HG02938 (cell line): ENCODE data around the gene CADM2.
"Not testable (repeated sequence)": the region's sequence is repeated elsewhere in the genome, so short reads cannot be mapped to it uniquely, and the experiment has no call there.

Experiments
- ATAC-seq: cut with Tn5 transposase; IDR thresholded peaks from one replicate; pipeline ENCODE4 v1.9.1; 2021; ENCODE audit warnings: mild to moderate bottlenecking, moderate library complexity; ENCODE audit not compliant: unreplicated experiment

Gene CADM2

GRCh38 chr3:85877631-85878030, 918.8 kb downstream of the CADM2 start:
- ATAC-seq: no peak

- no peak for ATAC-seq
Observed at GRCh38 chr3:85881833-85882393, 923.1 kb downstream of the CADM2 start.

GRCh38 chr3:85890043-85890555, 931.3 kb downstream of the CADM2 start:
- no peak for ATAC-seq

GRCh38 chr3:85903434-85903833, 944.6 kb downstream of the CADM2 start:
- ATAC-seq: no peak

DNA sequence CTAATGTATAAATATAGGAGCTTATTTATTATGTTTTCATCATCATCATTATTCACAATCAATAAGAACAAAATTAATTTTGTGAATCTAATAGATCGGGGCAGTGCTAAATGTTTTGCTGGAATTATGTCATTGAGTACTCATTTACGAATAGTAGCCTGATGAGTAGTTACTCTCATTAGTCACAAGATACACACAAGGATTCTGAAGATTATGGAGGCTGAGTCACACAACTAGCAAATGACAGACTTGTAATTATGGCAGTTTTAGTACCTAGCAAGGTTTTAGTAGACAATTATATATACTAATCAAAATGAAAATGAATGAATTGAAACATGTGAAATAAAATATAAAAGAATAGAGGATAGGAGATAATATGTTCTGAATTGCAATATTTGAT, 954.2 kb downstream of the CADM2 start:
- no peak for ATAC-seq

GRCh38 chr3:85922374-85922773, 963.6 kb downstream of the CADM2 start:
- no peak for ATAC-seq

DNA sequence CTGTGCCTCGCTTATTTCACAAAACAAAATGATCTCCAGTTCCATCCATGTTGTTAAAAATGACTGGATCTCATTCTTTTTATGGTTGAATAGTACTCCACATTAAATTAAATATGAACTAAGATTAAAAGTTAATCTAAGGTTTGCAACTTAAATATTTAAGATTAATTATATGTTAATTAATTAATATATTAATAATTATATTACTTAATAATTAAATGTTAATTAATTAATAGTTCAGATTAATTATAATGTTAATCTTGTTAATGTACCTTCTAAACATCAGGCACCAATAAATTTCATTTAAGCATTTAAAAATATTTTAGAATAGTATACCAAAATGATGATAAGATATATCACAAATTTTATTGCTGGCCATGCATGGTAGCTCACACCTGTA, 971.9 kb downstream of the CADM2 start:
- no peak for ATAC-seq

- ATAC-seq: no peak
Observed at GRCh38 chr3:85933326-85933725, 974.5 kb downstream of the CADM2 start.

DNA sequence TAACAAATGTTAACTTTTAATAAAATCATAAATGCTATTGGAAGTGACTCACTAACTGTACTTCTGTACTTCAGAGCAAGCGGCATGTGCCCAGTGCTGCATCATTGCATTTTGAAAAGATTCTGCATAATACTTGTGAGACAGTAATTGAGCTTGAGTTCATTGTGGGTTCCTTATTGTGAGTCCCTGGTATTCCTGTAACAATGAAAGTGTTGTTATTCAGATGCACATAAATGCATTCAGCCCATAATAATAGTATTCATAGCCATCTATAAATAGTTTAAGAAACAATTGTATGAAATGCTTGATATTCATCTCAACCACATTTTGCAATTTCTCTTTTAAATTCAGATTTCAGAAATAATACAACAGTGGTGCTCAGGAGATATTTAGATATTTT, 976.4 kb downstream of the CADM2 start:
- ATAC-seq: no peak

DNA sequence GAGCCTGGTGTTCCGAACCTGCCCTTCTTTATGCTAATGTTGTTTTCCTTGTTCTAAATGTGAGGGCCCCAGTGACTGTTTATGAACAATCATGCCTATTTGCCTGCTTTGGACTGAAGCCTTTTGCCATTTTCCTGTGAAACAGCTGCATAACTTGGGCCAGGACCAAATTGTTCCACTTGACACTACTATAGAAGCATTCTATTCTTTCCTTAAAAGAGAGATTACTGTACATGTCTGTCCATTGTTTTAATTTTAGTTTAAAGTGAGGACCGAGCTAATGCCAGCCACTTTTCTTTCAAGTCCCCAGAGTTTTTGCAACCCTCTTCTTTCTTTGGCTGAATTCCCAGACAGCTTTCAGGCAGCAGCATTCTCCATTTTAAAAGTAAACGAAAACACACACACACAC, 980.3 kb downstream of the CADM2 start:
- no peak for ATAC-seq

- no peak for ATAC-seq
Observed at GRCh38 chr3:85950435-85950834, 991.6 kb downstream of the CADM2 start.

DNA sequence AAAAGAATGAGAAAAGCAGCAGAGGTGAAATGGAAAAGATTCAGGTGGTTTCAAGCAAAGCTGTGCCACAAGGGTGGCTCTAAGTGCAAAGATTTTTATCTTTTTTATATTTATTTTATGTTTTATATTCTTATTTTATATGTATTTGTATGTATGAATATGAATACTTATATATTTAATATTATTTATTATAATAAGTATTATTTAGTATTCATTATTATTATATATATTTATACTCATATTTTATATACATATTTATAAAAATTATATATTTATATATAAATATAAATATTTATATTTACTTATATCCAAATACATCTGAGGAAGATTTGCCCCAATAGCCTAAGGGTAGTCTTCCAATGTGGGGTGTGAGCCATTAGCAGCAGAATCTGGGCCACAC, 1002.0 kb downstream of the CADM2 start:
- no peak for ATAC-seq

GRCh38 chr3:85977615-85978338, 1019.0 kb downstream of the CADM2 start:
- ATAC-seq: no peak

DNA sequence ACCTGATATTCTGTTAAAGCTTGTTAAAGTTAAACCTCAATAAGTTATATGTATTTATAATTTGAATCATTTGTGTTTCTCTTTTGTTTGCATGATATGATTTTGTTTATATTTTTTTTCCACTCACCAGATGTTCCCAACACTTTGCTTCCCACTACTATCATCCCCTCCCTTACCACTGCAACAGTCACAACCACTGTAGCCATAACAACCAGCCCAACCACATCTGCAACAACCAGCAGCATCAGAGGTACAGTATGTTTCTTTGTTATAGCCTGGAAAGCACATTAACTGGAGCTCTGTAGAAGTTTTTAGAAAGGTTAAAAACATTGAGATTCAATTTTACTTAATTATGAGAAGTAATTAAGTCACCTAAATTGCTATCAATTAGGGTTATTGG, 1020.2 kb downstream of the CADM2 start:
- ATAC-seq: no peak

GRCh38 chr3:85989581-85989980, 1030.8 kb downstream of the CADM2 start:
- not testable (repeated sequence) for ATAC-seq

- no peak for ATAC-seq
Observed at GRCh38 chr3:86029590-86029989, 1070.8 kb downstream of the CADM2 start.

DNA sequence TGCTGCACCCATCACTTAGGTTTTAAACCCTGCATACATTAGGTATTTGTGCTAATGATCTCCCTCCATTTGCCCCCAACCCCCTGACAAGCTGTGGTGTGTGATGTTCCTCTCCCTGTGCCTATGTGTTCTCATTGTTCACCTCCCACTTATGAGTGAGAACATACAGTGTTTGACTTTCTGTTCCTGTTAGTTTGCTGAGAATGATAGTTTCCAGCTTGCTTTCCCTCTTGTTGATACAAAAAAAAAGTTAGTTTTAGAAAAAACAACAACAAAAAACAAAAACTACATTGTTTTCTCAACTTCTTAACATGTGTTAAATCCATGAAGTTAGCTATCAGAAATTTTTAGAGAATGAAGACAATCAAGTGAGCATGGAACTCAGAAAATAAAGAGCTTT, 1079.1 kb downstream of the CADM2 start:
- ATAC-seq: no peak

DNA sequence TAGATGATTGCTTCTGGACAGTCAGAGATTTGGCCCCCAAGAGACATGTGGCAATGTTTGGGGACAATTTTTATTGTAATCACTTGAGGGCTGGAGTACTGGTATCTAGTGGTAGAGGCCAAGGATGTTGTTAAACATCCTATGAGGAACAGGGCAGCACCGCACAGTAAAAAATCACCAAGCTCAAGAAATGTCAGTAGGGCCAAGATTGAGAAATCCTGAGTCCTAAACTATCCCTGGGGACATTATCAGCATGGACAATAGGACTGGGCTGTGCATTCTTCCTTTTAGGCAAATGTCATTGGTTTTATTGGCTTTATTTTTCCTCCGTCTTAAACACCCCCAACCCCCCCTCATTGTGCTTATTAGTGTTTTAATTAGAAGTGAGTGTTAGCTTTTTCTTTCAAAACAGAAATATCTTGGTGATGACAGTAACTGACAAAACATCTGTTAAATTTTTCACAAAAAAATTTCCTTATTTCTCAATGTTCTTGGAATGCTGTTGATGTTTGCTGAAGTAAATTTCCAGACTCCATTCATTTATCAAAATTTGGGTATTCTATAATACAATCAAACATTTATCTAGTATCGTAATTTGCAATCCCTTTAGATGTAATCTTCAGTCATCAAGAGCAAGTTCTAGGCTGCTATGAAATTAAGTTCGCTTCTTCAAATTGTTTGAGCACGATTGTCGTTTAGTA, 1087.8 kb downstream of the CADM2 start:
- ATAC-seq: no peak

DNA sequence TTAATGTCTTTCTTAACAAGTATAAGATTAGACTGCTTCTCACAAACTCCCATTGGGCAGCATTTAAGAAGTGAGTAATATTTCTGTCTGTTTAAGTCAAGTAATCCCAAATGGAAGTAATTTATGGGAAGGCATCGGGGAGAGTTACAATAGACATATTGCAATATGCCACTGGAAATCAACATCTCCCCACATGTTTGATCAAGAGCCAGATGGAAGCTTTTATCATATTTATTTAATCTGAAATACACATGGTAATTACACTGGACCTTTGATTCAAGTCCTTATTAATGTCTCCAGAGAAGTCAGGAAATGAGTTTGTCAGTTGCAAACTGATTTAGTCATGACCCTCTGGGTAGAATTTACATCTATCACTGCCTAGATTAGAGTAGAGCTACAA, 1088.4 kb downstream of the CADM2 start:
- ATAC-seq: no peak

DNA sequence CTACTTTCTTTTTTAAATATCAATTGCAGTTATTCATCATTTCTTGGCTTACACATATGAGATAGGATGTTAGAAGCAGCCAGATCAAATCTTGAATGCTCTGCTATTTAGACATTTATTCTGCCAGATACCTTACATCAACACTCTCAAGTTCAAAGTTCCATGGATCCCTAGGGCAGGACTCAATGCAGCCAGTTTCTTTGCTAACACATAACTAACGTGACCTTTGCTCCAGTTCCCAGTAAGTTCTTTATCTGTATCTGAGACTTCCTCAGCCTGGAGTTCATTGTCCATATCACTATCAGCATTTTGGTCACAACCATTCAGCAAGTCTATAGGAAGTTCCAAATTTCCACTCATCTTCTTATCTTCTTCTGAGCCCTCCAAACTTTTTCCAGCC, 1092.3 kb downstream of the CADM2 start:
- ATAC-seq: no peak

- ATAC-seq: no peak
Observed at GRCh38 chr3:86056032-86056431, 1097.2 kb downstream of the CADM2 start.

DNA sequence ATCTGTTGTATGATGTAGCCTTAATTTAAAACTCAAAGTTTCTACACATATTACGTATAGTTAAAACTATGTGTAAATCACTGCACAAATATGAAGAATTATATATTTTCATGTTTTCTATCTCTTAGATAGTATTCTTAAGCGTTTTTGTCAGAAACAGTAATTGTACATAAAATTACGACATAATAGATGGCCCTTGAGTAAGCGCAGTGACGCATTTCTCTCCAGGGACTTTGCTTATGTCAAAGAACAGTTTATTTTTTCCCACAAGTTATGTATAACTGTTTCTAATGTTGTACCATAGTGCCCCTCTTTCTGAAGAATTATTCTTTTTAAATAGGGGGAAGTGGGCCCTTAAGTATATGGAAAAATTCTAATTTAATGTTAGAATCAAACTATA, 1098.2 kb downstream of the CADM2 start:
- no peak for ATAC-seq
